Ishikawa (cell line): Measurements from ENCODE around the gene ATP1B1.

Experiments
- CEBPB ChIP-seq: IDR thresholded peaks from 2 replicates; pipeline ENCODE4 v1.6.1; 2012
- CREB1 ChIP-seq: IDR thresholded peaks from 2 replicates; pipeline ENCODE4 v1.6.1; 2012; ENCODE audit warnings: low read depth
- EGR1 ChIP-seq: IDR thresholded peaks from 2 replicates; pipeline ENCODE4 v1.6.1; 2012
- EP300 ChIP-seq: IDR thresholded peaks from 2 replicates; pipeline ENCODE4 v1.6.1; 2012; ENCODE audit warnings: borderline replicate concordance
- FOXM1 ChIP-seq: IDR thresholded peaks from 2 replicates; pipeline ENCODE4 v1.6.1; 2012; ENCODE audit warnings: low read depth, borderline replicate concordance
- NFIC ChIP-seq: IDR thresholded peaks from 2 replicates; pipeline ENCODE4 v1.6.1; 2012
- RAD21 ChIP-seq: IDR thresholded peaks from 2 replicates; pipeline ENCODE4 v1.6.1; 2012; ENCODE audit warnings: low read depth
- TAF1 ChIP-seq: IDR thresholded peaks from 2 replicates; pipeline ENCODE4 v1.6.1; 2012; ENCODE audit warnings: low read depth, mild to moderate bottlenecking
- TCF12 ChIP-seq: IDR thresholded peaks from 2 replicates; pipeline ENCODE4 v1.6.1; 2012; ENCODE audit warnings: low read depth
- TEAD4 ChIP-seq: IDR thresholded peaks from 2 replicates; pipeline ENCODE4 v1.6.1; 2012
- YY1 ChIP-seq: IDR thresholded peaks from 2 replicates; pipeline ENCODE4 v1.6.1; 2012; ENCODE audit warnings: low read depth
- ZBTB7A ChIP-seq: IDR thresholded peaks from 2 replicates; pipeline ENCODE4 v1.6.1; 2012; ENCODE audit warnings: low read depth
- TF ChIP-seq, protein P1 (sequence below): IDR thresholded peaks from 2 replicates; pipeline ENCODE4 v1.6.1; 2012
- TF ChIP-seq, protein P2 (sequence below): IDR thresholded peaks from 2 replicates; pipeline ENCODE4 v1.6.1; 2012; ENCODE audit warnings: low read depth, mild to moderate bottlenecking
- TF ChIP-seq, protein P3 (sequence below): IDR thresholded peaks from 2 replicates; pipeline ENCODE4 v1.6.1; 2012

ATP1B1 gene

DNA sequence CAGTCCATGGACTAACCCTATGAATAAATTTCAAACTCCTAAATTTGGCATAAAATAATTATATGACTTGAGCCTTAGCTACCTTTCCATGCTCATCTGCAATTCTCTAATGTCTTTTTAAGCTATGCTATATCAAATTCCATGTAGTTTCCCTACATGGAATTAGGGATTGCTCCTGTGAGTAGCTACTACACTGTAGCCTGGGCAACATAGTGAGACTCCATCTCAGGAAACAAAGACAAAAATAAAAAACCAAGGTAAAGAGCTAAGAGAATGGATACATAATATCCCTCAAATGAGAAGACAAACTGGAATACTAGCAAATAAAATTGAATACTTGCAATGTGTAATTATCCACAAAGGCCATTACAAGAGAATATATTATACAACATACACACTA is 37.5 kb downstream of the ATP1B1 start:
- TF ChIP-seq CREB1 (no peak), FOXM1 (no peak), YY1 (no peak), EGR1 (no peak), TCF12 (no peak)

DNA sequence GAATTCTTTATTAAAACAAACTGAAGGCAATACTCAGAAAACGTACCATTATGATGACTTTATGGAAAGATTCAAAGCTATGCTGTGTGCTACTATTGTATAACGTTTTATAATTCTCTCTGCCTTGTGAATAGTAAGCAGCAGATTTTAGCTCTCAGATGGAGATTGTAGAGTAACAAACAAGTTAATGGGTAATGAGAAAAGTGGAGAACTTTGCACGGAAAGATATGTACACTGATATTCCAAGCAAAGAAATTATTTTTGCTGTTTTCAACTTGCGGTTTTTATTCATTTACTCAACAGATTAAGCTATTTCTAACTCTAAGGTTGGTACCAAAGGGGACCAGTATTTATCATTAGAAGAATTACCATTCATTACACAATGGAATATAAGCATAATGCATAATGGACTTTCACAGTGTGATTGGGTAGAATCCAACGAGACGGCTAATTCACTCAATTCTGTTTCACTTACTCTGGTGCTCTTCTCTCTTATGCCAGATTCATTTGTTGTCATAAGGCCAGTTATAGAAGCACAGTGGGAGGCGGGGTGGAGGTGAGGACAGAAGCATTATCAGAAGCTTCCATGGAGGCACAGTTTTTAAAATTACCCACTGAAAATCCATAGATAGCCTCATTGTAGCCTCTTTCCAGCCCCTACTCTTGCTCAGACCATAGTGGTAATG is 38.6 kb downstream of the ATP1B1 start:
- TF ChIP-seq YY1 = no peak
- TF ChIP-seq FOXM1 = no peak
- no peak for TF ChIP-seq ZBTB7A
- TF ChIP-seq CREB1 = no peak
- TF ChIP-seq, protein P1, sequence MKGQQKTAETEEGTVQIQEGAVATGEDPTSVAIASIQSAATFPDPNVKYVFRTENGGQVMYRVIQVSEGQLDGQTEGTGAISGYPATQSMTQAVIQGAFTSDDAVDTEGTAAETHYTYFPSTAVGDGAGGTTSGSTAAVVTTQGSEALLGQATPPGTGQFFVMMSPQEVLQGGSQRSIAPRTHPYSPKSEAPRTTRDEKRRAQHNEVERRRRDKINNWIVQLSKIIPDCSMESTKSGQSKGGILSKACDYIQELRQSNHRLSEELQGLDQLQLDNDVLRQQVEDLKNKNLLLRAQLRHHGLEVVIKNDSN = no peak

DNA sequence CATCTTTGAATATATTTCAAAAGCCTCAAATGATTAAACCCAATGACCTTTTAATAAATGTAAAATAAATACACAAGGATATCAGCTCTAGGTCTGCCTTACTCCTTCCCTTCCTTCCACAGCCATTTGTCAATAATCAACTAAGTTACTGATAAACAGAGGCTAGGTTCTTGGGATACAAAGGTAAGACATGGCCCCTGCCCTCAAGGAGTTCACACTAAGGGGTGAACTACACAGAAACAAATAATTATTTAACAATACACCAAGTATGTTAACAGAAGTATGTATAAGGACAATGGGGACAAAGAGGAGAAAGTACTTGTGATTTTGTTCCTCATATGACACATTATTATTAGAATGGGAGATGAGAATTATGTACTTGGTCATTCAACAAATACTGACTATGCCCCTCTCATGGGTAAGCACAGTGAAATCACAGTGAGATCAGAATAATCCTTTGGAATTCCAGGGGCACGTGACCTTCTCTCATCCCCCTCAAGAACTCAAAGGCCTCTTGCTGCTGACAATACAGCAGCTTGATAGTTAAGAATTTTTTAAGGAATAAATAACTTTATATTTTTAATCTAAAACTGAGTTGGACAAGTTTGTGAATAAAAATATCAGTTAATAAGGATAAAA is 40.2 kb downstream of the ATP1B1 start:
- TF ChIP-seq, protein P2, sequence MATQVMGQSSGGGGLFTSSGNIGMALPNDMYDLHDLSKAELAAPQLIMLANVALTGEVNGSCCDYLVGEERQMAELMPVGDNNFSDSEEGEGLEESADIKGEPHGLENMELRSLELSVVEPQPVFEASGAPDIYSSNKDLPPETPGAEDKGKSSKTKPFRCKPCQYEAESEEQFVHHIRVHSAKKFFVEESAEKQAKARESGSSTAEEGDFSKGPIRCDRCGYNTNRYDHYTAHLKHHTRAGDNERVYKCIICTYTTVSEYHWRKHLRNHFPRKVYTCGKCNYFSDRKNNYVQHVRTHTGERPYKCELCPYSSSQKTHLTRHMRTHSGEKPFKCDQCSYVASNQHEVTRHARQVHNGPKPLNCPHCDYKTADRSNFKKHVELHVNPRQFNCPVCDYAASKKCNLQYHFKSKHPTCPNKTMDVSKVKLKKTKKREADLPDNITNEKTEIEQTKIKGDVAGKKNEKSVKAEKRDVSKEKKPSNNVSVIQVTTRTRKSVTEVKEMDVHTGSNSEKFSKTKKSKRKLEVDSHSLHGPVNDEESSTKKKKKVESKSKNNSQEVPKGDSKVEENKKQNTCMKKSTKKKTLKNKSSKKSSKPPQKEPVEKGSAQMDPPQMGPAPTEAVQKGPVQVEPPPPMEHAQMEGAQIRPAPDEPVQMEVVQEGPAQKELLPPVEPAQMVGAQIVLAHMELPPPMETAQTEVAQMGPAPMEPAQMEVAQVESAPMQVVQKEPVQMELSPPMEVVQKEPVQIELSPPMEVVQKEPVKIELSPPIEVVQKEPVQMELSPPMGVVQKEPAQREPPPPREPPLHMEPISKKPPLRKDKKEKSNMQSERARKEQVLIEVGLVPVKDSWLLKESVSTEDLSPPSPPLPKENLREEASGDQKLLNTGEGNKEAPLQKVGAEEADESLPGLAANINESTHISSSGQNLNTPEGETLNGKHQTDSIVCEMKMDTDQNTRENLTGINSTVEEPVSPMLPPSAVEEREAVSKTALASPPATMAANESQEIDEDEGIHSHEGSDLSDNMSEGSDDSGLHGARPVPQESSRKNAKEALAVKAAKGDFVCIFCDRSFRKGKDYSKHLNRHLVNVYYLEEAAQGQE = no peak
- TF ChIP-seq NFIC (no peak), TEAD4 (no peak), RAD21 (no peak), ZBTB7A (no peak), EGR1 (no peak), TAF1 (no peak), EP300 (no peak), TCF12 (no peak), CEBPB (no peak), FOXM1 (no peak)
- TF ChIP-seq, protein P1 = no peak
- TF ChIP-seq, protein P3, sequence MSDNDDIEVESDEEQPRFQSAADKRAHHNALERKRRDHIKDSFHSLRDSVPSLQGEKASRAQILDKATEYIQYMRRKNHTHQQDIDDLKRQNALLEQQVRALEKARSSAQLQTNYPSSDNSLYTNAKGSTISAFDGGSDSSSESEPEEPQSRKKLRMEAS = no peak

DNA sequence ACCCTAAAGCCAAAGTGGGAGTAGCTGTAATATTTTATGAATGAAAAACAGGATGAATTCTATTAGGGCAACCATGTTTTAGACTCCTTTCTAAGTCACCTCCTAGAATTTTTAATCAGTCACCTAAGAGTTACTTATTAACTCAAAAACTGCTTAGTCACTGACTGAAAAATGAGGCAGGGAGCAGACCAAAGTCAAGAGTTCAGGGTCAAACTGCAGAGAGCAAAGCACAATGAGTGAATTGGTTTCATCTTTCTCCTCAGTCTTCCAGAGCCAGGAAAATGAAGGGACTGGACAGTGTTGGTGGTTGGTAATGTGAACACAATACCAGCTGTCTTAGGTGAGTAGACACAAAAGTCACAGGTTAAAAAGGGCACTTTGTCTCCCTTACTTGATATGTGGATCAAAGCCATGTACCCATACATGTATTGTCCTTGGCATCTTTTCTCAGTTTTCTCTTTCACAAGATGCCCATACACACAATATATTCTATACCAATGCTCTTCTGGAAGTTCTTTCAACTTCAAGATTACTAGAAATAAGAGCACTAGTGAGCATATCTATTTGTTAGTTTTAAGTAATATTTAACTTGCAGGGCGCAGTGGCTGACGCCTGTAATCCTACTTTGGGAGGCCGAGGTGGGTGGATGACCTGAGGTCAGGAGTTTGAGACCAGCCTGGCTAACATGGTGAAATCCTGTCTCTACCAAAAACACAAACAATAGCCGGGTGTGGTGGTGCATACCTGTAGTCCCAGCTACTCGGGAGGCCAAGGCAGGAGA is 42.2 kb downstream of the ATP1B1 start:
- TF ChIP-seq, protein P2 = no peak
- no peak for TF ChIP-seq RAD21
- TF ChIP-seq CREB1 = no peak
- no peak for TF ChIP-seq YY1
- no peak for TF ChIP-seq FOXM1
- TF ChIP-seq TAF1 = no peak
- no peak for TF ChIP-seq TEAD4

DNA sequence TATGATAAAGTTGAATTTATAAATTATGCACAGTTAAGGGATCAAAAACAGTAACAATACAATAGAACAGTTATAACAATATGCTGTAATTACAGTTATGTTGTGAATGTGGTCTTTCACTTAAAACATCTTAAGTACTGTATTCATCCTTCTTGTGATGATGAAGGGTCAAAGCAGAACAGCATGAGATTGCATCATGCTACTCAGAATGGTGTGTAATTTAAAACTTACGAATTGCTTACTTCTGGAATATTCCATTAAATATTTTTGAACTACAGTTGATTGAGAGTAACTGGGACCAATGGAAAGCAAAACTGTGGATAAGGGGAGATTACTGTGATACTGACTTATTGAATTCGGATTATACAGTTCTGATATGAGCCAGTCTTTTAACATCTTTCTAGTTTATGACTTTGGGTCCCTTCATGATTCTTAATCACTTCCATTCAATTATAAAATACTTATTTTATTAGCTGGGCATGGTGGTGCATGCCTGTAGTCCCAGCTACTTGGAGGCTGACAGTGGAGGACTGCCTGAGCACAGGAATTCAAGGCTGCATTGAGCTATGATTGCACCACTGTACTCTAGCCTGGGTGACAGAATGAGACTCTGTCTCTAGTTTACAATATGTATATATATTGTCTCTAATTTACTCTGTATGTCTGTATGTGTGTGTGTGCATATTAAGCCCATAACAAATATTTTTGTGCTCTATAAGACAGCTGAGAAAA is 43.2 kb downstream of the ATP1B1 start:
- no peak for TF ChIP-seq EP300

DNA sequence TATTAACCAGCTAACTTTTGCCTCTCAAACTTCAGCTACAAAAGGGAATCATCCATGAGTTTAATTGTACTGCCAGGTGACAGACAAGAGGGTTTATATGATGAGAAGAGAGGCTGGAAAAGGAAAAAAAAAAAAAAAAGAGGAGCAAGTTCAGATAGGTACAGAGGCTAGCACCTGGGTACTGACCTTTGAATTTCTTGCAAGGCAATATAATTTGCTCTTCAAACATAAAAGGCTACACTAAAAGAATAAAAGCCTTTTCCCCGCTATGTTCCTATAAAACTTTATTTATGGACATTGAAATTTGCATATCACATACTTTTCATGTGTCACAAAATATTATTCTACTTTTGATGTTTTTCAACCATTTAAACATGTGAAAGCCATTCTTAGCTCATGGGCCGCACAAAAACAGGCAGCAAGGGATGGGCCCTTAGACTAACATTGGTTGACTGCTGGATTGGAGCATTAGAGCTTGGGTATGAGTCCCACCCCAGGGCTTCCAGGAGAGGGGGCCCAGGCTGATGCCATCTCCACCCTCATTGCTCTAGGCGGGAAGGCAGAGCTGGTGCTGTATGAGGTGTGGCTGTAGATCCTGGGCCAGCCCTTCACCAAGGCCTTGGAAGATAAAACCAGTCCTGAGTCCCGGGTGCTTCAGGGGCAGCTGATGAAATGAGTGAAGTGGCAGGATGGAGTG is 44.3 kb downstream of the ATP1B1 start:
- TF ChIP-seq YY1 (no peak), EP300 (no peak), CREB1 (no peak), TCF12 (no peak), TEAD4 (no peak), NFIC (no peak), FOXM1 (no peak), TAF1 (no peak), CEBPB (no peak), RAD21 (no peak), EGR1 (no peak), ZBTB7A (no peak)
- TF ChIP-seq, protein P2 = no peak
- TF ChIP-seq, protein P1 = no peak
- TF ChIP-seq, protein P3 = no peak
